Stomach (tissue), 4 donors: ENCODE measurements around the gene TBC1D1.

Experiments used
- CTCF ChIP-seq, 7 experiments: fragments of 450-650 bp in 4 of 7; fragments of 200-600 bp in 3 of 7; sonication (generic) in 3 of 7; IDR thresholded peaks; one replicate each; pipeline ENCODE4 v1.5.1; 2016 to 2019; ENCODE audit warnings: antibody characterized with exemption in 7 of 7, control low read depth in 2 of 7, mild to moderate bottlenecking in 1 of 7
- EP300 ChIP-seq: sonication (generic); formaldehyde crosslinking; IDR thresholded peaks from one replicate; pipeline ENCODE4 v1.6.1; 2017; ENCODE audit warnings: antibody characterized with exemption
- POLR2A ChIP-seq, 4 donors: fragments of 450-650 bp; IDR thresholded peaks; one replicate each; pipeline ENCODE4 v1.6.1; 2016; ENCODE audit warnings: antibody characterized with exemption in 4 of 4, control low read depth in 2 of 4, mild to moderate bottlenecking in 1 of 4, moderate library complexity in 1 of 4
- POLR2AphosphoS5 ChIP-seq, 3 donors: sonication (generic); formaldehyde crosslinking; IDR thresholded peaks; one replicate each; pipeline ENCODE4 v1.6.1; 2016; ENCODE audit warnings: antibody characterized with exemption in 3 of 3

GRCh38 chr4:37902212-37902611, 11.3 kb downstream of the TBC1D1 start:
- TF ChIP-seq CTCF (IDR thresholded peaks at IDR 0.05) = no peak
- no peak for TF ChIP-seq POLR2A (IDR thresholded peaks at IDR 0.05)
- no peak for TF ChIP-seq EP300
- TF ChIP-seq POLR2AphosphoS5 (IDR thresholded peaks at IDR 0.05) = no peak
